Measurements from ENCODE around the gene NAA38. TPM values are rescaled to one million over a fixed set of nuclear protein-coding genes. Genes with fewer than 3 reads are reported as not detected.

Gene NAA38
- total RNA-seq, 4 donors from 2014 or later = 61.4 to 110 (median 102) TPM

DNA sequence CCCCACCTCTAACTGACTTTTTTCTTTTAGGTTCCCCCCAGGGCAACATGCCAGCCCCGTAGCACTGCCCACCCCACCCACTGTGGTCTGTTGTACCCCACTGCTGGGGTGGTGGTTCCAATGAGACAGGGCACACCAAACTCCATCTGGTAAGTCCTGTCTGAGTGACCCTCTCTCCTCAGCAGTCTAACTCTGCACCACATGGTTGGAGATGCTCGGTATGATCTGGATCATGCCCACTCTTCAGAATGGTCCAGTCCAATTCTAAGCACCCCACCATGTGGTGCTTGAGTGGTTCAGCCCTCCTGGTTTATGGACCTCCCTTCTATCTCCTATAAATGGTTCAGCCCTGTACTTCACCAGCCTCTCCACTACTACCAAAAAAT lies 17.5 kb downstream of the NAA38 start:
- WGBS = 34% methylated on average over 2 of the region's 2 CpGs
- H3K4me3 ChIP-seq = no peak overlapping the region

DNA sequence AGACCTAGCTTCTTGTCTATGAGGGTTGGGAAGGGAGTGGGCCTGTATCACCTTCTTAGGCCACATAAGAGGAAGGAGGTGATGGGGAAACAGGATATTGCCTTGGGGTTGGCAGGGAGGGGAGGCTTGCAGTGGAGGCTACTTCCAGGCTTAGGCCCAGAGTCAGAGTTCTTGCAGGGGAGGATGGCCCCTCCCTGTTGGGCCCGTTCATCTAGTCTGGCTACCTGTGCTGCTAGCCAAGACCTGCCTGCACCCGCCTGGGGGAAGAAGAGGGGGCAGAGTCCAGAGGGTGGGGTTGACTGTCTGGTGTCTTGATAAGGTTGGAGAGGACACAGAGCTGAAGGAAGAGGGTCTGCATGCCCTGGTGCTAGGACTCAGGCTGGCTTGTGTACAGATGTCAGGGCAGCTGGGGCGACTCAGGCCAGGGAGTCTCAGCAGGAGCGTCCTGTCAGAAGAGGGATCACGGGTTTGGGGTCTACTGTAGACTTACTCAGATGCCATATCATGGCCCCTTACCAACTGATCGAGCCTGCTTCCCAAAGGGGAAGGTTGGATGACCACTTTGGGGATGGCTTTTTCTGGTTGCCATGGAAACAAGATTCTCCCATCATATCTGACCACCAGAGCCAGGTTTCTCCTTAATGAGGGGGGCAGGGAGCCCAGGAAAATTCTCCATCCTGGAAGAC lies 18.0 kb downstream of the NAA38 start:
- Histone ChIP-seq H3K36me3 (peaks cover 0 to 10% (median 5%) of the 10 kb centered on the region in 4 donors), H3K27ac (replicated peaks in 1 of 4) (peak overlapping the region; percentile 97 to 98 (median 98)), H3K27me3 (no peaks in the 10 kb centered on the region), H3K4me3 (no peak overlapping the region), H3K9me3 (no peaks in the 10 kb centered on the region), H3K4me1 (peaks cover 46 to 80% (median 79%) of the 10 kb centered on the region in 4 donors)
- no peak for DNase-seq (ENCODE audit: extremely low spot score)
- WGBS = 68% methylated on average over 3 of the region's 6 CpGs
- TF ChIP-seq EP300 (IDR thresholded peaks at IDR 0.05) (no peak), POLR2A (IDR thresholded peaks at IDR 0.05; ENCODE audit: low read depth) (no peak), POLR2AphosphoS5 (IDR thresholded peaks at IDR 0.05) (no peak)
- TF ChIP-seq, protein P1, sequence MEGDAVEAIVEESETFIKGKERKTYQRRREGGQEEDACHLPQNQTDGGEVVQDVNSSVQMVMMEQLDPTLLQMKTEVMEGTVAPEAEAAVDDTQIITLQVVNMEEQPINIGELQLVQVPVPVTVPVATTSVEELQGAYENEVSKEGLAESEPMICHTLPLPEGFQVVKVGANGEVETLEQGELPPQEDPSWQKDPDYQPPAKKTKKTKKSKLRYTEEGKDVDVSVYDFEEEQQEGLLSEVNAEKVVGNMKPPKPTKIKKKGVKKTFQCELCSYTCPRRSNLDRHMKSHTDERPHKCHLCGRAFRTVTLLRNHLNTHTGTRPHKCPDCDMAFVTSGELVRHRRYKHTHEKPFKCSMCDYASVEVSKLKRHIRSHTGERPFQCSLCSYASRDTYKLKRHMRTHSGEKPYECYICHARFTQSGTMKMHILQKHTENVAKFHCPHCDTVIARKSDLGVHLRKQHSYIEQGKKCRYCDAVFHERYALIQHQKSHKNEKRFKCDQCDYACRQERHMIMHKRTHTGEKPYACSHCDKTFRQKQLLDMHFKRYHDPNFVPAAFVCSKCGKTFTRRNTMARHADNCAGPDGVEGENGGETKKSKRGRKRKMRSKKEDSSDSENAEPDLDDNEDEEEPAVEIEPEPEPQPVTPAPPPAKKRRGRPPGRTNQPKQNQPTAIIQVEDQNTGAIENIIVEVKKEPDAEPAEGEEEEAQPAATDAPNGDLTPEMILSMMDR (IDR thresholded peaks at IDR 0.05) = no peak
- intact Hi-C loops (cut with DNase I) = no loop called here

More for the DNA sequence above, 17.5 kb downstream of the NAA38 start:
- peaks cover 46 to 83% (median 80%) of the 10 kb centered on the region in 4 donors for H3K4me1 ChIP-seq
- no peak for TF ChIP-seq EP300 (IDR thresholded peaks at IDR 0.05)
- no peak for TF ChIP-seq POLR2AphosphoS5 (IDR thresholded peaks at IDR 0.05)
- no peak for TF ChIP-seq POLR2A (IDR thresholded peaks at IDR 0.05; ENCODE audit: low read depth)
- TF ChIP-seq, protein P1 (IDR thresholded peaks at IDR 0.05) = no peak
- intact Hi-C loops (cut with DNase I) = loop anchor here (5.0 kb wide), 1 partner anchor 312 kb away; the partner anchor contains the start of gene PER1
- no peaks in the 10 kb centered on the region for H3K27me3 ChIP-seq
- DNase-seq (ENCODE audit: extremely low spot score) = no peak
- H3K9me3 ChIP-seq = no peaks in the 10 kb centered on the region
- peaks cover 0 to 10% (median 5%) of the 10 kb centered on the region in 4 donors for H3K36me3 ChIP-seq
- peak overlapping the region; percentile 97 to 98 (median 98) for H3K27ac ChIP-seq (replicated peaks in 1 of 4)

GRCh38 chr17:7838090-7839075 lies 19.0 kb downstream of the NAA38 start:
- TF ChIP-seq POLR2A (IDR thresholded peaks at IDR 0.05; ENCODE audit: low read depth) = no peak
- no peak for TF ChIP-seq EP300 (IDR thresholded peaks at IDR 0.05)
- TF ChIP-seq, protein P1 (IDR thresholded peaks at IDR 0.05) = no peak
- no peak for TF ChIP-seq POLR2AphosphoS5 (IDR thresholded peaks at IDR 0.05)
- Histone ChIP-seq H3K27me3 (no peaks in the 10 kb centered on the region), H3K9me3 (no peaks in the 10 kb centered on the region), H3K27ac (replicated peaks in 1 of 4) (peak overlapping the region; percentile 97 to 98 (median 98)), H3K36me3 (peaks cover 0 to 10% (median 5%) of the 10 kb centered on the region in 4 donors), H3K4me3 (peak overlapping the region; percentile 20 to 82 (median 31)), H3K4me1 (peaks cover 48 to 75% (median 73%) of the 10 kb centered on the region in 4 donors)
- intact Hi-C loops (cut with DNase I) = no loop called here
- 5% methylated on average over 8 of the region's 12 CpGs for WGBS
- DNase-seq (ENCODE audit: extremely low spot score) = no peak

DNA sequence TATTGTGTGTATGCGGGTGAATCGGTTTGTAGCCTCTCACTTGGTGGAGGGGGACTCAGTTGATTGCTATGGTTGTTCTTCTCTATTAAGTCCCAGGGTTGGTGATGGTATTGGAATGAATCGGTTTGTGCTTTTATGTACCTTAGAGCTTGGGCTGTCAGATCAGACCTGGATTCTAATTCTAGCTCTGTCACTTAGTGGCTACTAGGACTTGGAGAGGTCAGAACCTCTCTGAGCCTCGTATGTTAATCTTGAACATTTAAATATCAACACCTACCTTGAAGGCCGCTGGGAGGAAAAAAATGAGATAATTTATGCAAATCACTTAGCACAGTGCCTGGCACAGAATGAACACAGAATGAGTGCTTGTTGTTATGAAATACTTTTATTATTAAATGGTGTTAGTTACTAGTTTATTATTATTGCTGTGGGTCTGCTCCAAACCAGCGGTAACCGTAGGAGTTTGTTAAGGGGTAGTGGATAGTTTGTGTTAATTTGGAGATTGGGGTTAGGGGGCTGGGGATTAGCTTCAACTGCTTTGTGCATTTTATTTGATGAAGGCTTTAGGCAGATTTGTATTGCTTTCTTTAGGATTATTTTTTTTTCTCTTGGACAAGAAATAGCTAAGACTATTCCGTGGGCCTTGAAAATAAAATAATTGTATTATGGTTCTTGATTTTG lies 19.8 kb downstream of the NAA38 start:
- peaks cover 51 to 72% (median 70%) of the 10 kb centered on the region in 4 donors for H3K4me1 ChIP-seq
- H3K36me3 ChIP-seq = peaks cover 0 to 10% (median 5%) of the 10 kb centered on the region in 4 donors
- intact Hi-C loops (cut with DNase I) = no loop called here
- no peaks in the 10 kb centered on the region for H3K27me3 ChIP-seq
- DNase-seq (ENCODE audit: extremely low spot score) = no peak
- 17% methylated on average over 8 of the region's 8 CpGs for WGBS
- TF ChIP-seq EP300 (IDR thresholded peaks at IDR 0.05) = no peak
- TF ChIP-seq POLR2AphosphoS5 (IDR thresholded peaks at IDR 0.05) = no peak
- TF ChIP-seq, protein P1 (IDR thresholded peaks at IDR 0.05) = no peak
- TF ChIP-seq POLR2A (IDR thresholded peaks at IDR 0.05; ENCODE audit: low read depth) = no peak
- H3K9me3 ChIP-seq = no peaks in the 10 kb centered on the region
- peak overlapping the region; percentile 20 to 94 (median 58) for H3K4me3 ChIP-seq
- H3K27ac ChIP-seq (replicated peaks in 1 of 4) = peak overlapping the region; percentile 97 to 98 (median 98)

Data from esophagus muscularis mucosa (tissue), 4 donors.